Gastrocnemius medialis (tissue), 4 donors: ENCODE results near the gene PTPRM. TPM values are rescaled to one million over a fixed set of nuclear protein-coding genes. Genes with fewer than 3 reads are reported as not detected.
A peak's percentile ranks its signal among the peaks of the same experiment; 100 is the strongest.

Experiments used
- ATAC-seq, 2 donors: fragments of 150-250 bp; one replicate each; pipeline ENCODE4 v1.9.1; 2016
- DNase-seq, 2 donors: peaks; one replicate each; pipeline ENCODE4 v3.0.0-alpha.2; 2019
- H3K27ac ChIP-seq, 4 donors: fragments of 200-600 bp; sonication (generic); 1 replicate in 1 of 4; 2 replicates in 3 of 4; pipeline ENCODE4 v1.5.1; 2016 to 2018; ENCODE audit warnings: mild to moderate bottlenecking in 2 of 4, moderate library complexity in 1 of 4
- H3K27me3 ChIP-seq, 3 donors: fragments of 200-600 bp; sonication (generic) in 2 of 3; 1 replicate in 1 of 3; 2 replicates in 2 of 3; pipeline versions ENCODE4 v1.5.1 to v1.6.0; 2016 to 2019; ENCODE audit warnings: mild to moderate bottlenecking in 1 of 3, moderate library complexity in 1 of 3
- H3K36me3 ChIP-seq, 2 donors: fragments of 200-600 bp; sonication (generic) in 1 of 2; one replicate each; pipeline ENCODE4 v1.5.1; 2017 to 2018
- H3K4me1 ChIP-seq, 2 donors: fragments of 200-600 bp; sonication (generic) in 1 of 2; one replicate each; pipeline ENCODE4 v1.5.1; 2016 to 2017; ENCODE audit warnings: mild to moderate bottlenecking in 2 of 2
- H3K4me3 ChIP-seq, 4 donors: fragments of 200-600 bp; sonication (generic) in 3 of 4; 1 replicate in 1 of 4; 2 replicates in 3 of 4; pipeline ENCODE4 v1.5.1; 2016 to 2019; ENCODE audit warnings: mild to moderate bottlenecking in 2 of 4
- H3K9me3 ChIP-seq, 3 donors: fragments of 200-600 bp; sonication (generic) in 2 of 3; 1 replicate in 1 of 3; 2 replicates in 2 of 3; pipeline ENCODE4 v1.5.1; 2016 to 2019
- CTCF ChIP-seq, 5 experiments: fragments of 450-650 bp in 3 of 5; fragments of 200-600 bp in 2 of 5; sonication (generic) in 2 of 5; IDR thresholded peaks in 4 of 5; conservative IDR thresholded peaks in 1 of 5; 1 replicate in 4 of 5; 2 replicates in 1 of 5; pipeline ENCODE4 v1.5.1; 2016 to 2019; ENCODE audit warnings: antibody characterized with exemption in 5 of 5, mild to moderate bottlenecking in 3 of 5, moderate library complexity in 3 of 5
- POLR2A ChIP-seq, 2 donors: fragments of 450-650 bp; IDR thresholded peaks; one replicate each; pipeline ENCODE4 v1.6.1; 2017; ENCODE audit warnings: antibody characterized with exemption in 2 of 2, mild to moderate bottlenecking in 2 of 2, moderate library complexity in 2 of 2
- in situ Hi-C, 4 donors: fragments of 200-750 bp; cut with MboI; loops; one replicate each; pipeline versions ENCODE4 v1.15.0 to v1.8.0; 2017; ENCODE audit warnings: low sequenced_read_pairs in 4 of 4
- intact Hi-C: fragments of 100-400 bp; cut with DNase I; formaldehyde crosslinking; loops from one replicate; pipeline ENCODE4 v1.15.1; 2023; ENCODE audit warnings: low total_unique reads
- total RNA-seq, 4 donors: library from RNA; depleted of rRNA; stranded (reverse); fragments of >200 nt; gene quantifications; one replicate each; pipeline versions ENCODE4 v1.1.0 to v1.2.3, GENCODE V29; 2016

The PTPRM gene
- total RNA-seq, 4 donors from 2014 or later: 52.6 to 79.3 (median 63.8) TPM

DNA sequence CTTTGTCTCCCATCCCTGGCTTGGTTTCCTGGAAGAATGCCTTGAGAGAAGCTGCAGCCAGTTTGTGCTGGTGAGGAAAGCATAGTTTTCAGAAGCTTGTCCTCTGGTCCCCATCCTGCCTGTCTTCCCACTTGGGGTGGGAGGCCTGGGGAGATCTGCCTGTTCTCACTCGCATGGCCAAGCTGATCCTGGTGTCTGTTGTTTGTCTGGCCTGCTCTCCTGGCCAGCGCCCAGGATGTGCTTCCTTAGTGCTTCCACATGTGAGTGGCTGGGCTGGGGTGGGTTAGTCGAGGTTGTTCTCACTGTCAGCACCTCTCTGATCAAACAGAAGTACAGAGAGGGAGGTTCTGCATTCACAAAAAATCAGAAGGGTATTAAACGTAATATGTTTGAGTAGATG, 49.5 kb downstream of the PTPRM start:
- intact Hi-C loops: no loop called here
- DNase-seq: no peak
- ATAC-seq: no peak
- TF ChIP-seq POLR2A (IDR thresholded peaks at IDR 0.05) (no peak), CTCF (IDR thresholded peaks at IDR 0.05 in 4 of 5, conservative IDR thresholded peaks at IDR 0.05 in 1 of 5) (no peak)
- H3K27ac ChIP-seq: peak overlapping the region in 2 of 4 donors; percentile 13 to 28
- H3K36me3 ChIP-seq: no peaks in the 10 kb centered on the region
- no peaks in the 10 kb centered on the region for H3K9me3 ChIP-seq
- no peaks in the 10 kb centered on the region for H3K27me3 ChIP-seq
- peaks cover 39 to 66% of the 10 kb centered on the region in 2 donors for H3K4me1 ChIP-seq
- in situ Hi-C loops: loop anchor here in 1 of 4 donors (25.0 kb wide), 1 partner anchor 104 kb away; no protein-coding TSS in a partner anchor
- H3K4me3 ChIP-seq: no peak overlapping the region

GRCh38 chr18:7617738-7618422, 50.8 kb downstream of the PTPRM start:
- H3K27me3 ChIP-seq: no peaks in the 10 kb centered on the region
- intact Hi-C loops: no loop called here
- TF ChIP-seq POLR2A (IDR thresholded peaks at IDR 0.05): no peak
- no peak for TF ChIP-seq CTCF (IDR thresholded peaks at IDR 0.05 in 4 of 5, conservative IDR thresholded peaks at IDR 0.05 in 1 of 5)
- DNase-seq: no peak
- no peaks in the 10 kb centered on the region for H3K36me3 ChIP-seq
- peak in 1 of 2 donors; percentile 42 for ATAC-seq
- H3K27ac ChIP-seq: peak overlapping the region in 2 of 4 donors; percentile 4 to 12
- peaks cover 37 to 62% of the 10 kb centered on the region in 2 donors for H3K4me1 ChIP-seq
- in situ Hi-C loops: loop anchor here in 1 of 4 donors (25.0 kb wide), 1 partner anchor 106 kb away; no protein-coding TSS in a partner anchor
- no peaks in the 10 kb centered on the region for H3K9me3 ChIP-seq
- no peak overlapping the region for H3K4me3 ChIP-seq

- DNase-seq: no peak
- H3K4me1 ChIP-seq: peaks cover 37 to 62% of the 10 kb centered on the region in 2 donors
- no peaks in the 10 kb centered on the region for H3K36me3 ChIP-seq
- H3K9me3 ChIP-seq: no peaks in the 10 kb centered on the region
- no peak overlapping the region for H3K27ac ChIP-seq
- intact Hi-C loops: no loop called here
- H3K4me3 ChIP-seq: peak overlapping the region in 2 of 4 donors; percentile 5 to 15
- TF ChIP-seq CTCF (IDR thresholded peaks at IDR 0.05 in 4 of 5, conservative IDR thresholded peaks at IDR 0.05 in 1 of 5) (no peak), POLR2A (IDR thresholded peaks at IDR 0.05) (no peak)
- in situ Hi-C loops: loop anchor here in 1 of 4 donors (25.0 kb wide), 1 partner anchor 107 kb away; no protein-coding TSS in a partner anchor
- no peak for ATAC-seq
- no peaks in the 10 kb centered on the region for H3K27me3 ChIP-seq
These were observed 51.9 kb downstream of the PTPRM start for GRCh38 chr18:7618891-7619442.

DNA sequence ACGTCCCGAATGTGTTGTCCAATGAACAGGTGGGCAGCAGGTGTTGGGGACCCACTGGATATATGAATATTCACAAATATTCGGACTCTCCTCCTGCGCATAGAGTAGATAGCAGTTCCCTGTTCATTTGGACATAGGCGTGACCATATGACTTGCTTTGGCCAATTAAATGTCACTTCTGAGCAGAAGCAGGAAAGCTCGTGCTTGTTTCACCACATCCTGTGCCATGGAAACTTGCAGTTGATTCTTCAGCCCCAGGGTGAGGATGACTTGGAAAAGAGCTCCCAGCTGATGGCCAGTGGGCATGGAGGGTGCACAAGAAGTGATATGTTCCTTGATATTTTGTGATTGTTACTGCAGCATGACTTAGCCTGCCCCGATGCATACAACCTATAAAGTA, 52.6 kb downstream of the PTPRM start:
- Histone ChIP-seq H3K4me3 (peak overlapping the region in 3 of 4 donors; percentile 5 to 20 (median 15)), H3K9me3 (no peaks in the 10 kb centered on the region), H3K27ac (no peak overlapping the region), H3K36me3 (no peaks in the 10 kb centered on the region), H3K27me3 (no peaks in the 10 kb centered on the region), H3K4me1 (peaks cover 42 to 65% of the 10 kb centered on the region in 2 donors)
- no peak for DNase-seq
- intact Hi-C loops: no loop called here
- in situ Hi-C loops: loop anchor here in 1 of 4 donors (25.0 kb wide), 1 partner anchor 107 kb away; no protein-coding TSS in a partner anchor
- ATAC-seq: peak; percentile 82 to 86
- no peak for TF ChIP-seq CTCF (IDR thresholded peaks at IDR 0.05 in 4 of 5, conservative IDR thresholded peaks at IDR 0.05 in 1 of 5)
